GM06990 (cell line): ENCODE measurements around the gene IQSEC3.
"Not testable (repeated sequence)": the region's sequence is repeated elsewhere in the genome, so short reads cannot be mapped to it uniquely, and the experiment has no call there.

ENCODE experiments used
- DNase-seq: peaks from one replicate; pipeline ENCODE4 v3.0.0-alpha.2; 2011; ENCODE audit not compliant: insufficient read length; ENCODE audit errors: extremely low read depth
- H3K27me3 ChIP-seq: replicated peaks from 2 replicates; pipeline ENCODE4 v1.6.0; 2011; ENCODE audit warnings: low read length; ENCODE audit not compliant: control insufficient read depth, insufficient read depth
- H3K36me3 ChIP-seq: 2 replicates; pipeline ENCODE4 v1.5.1; 2011; ENCODE audit warnings: low read length; ENCODE audit not compliant: control insufficient read depth, insufficient read depth
- H3K4me3 ChIP-seq: replicated peaks from 2 replicates; pipeline ENCODE4 v1.5.1; 2011; ENCODE audit warnings: low read depth, mild to moderate bottlenecking, control low read depth, low read length
- TF ChIP-seq, protein P1 (sequence below): IDR thresholded peaks from 2 replicates; pipeline ENCODE4 v1.5.1; 2011; ENCODE audit warnings: low read length, control low read depth, mild to moderate bottlenecking, inconsistent platforms; ENCODE audit not compliant: insufficient read depth, poor library complexity, severe bottlenecking

Gene IQSEC3

DNA sequence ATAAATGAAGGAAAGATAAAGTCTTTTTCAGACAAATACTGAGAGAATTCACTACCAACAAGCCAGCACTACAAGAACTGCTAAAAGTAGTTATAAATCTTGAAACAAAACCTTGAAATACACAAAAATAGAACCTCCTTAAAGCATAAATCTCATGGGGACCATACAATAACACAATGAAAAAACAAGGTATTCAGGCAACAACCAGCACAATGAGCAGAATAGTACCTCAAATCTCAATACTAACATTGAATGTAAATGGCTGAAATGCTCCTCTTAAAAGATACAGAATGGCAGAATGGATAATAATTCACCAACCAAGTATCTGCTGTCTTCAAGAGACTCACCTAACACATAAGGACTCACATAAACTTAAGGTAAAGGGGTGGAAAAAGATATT is 7.7 kb upstream of the IQSEC3 start:
- TF ChIP-seq, protein P1, sequence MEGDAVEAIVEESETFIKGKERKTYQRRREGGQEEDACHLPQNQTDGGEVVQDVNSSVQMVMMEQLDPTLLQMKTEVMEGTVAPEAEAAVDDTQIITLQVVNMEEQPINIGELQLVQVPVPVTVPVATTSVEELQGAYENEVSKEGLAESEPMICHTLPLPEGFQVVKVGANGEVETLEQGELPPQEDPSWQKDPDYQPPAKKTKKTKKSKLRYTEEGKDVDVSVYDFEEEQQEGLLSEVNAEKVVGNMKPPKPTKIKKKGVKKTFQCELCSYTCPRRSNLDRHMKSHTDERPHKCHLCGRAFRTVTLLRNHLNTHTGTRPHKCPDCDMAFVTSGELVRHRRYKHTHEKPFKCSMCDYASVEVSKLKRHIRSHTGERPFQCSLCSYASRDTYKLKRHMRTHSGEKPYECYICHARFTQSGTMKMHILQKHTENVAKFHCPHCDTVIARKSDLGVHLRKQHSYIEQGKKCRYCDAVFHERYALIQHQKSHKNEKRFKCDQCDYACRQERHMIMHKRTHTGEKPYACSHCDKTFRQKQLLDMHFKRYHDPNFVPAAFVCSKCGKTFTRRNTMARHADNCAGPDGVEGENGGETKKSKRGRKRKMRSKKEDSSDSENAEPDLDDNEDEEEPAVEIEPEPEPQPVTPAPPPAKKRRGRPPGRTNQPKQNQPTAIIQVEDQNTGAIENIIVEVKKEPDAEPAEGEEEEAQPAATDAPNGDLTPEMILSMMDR, result no peak
- H3K4me3 ChIP-seq, result no peak overlapping the region
- no peak for DNase-seq
- no peaks in the 10 kb centered on the region; the same call in 1 of the 2 replicates for H3K27me3 ChIP-seq
- H3K36me3 ChIP-seq, result no peaks in the 10 kb centered on the region

DNA sequence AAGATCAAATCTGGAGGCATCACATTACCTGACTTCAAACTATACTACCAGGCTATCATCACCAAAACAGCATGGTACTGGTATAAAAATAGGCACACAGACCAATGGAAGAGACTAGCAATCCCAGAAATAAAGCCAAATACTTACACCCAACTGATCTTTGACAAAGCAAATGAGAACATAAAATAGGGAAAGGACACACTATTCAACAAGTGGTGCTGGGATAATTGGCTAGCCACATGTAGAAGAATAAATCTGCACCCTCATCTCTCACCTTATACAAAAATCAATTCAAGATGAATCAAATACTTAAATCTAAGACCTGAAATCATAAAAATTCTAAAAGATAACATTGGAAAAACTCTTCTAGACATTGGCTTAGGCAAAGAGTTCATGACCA is 4.7 kb upstream of the IQSEC3 start:
- not testable (repeated sequence) for DNase-seq, H3K36me3 ChIP-seq, H3K4me3 ChIP-seq, H3K27me3 ChIP-seq

DNA sequence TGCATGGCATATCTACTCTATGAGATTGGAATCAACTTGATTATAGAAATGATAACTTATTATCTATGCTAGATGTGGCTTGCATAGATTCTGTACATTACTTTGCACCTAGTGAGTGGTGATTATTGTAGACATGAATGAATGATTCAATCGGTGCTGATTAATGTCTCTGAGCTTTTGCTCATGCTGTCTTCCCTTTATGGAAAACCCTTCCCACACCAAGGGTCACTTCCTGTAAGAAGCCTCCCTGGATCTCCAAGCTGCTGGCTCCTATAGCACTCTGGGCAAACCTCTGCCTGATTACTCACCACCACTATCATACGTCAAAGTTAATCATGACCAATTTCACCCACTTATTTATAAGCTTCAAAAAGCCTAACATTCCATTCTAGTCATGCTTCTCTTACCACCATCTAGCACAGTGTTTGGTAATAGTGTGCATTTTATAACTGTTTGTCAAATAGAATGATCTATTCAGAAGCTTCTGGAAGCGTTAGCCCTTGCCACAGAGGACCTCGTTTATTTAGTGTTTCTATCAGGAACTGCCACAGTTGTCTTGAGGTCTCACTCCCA is 990 bp upstream of the IQSEC3 start:
- not testable (repeated sequence) for H3K4me3 ChIP-seq, H3K36me3 ChIP-seq, DNase-seq

DNA sequence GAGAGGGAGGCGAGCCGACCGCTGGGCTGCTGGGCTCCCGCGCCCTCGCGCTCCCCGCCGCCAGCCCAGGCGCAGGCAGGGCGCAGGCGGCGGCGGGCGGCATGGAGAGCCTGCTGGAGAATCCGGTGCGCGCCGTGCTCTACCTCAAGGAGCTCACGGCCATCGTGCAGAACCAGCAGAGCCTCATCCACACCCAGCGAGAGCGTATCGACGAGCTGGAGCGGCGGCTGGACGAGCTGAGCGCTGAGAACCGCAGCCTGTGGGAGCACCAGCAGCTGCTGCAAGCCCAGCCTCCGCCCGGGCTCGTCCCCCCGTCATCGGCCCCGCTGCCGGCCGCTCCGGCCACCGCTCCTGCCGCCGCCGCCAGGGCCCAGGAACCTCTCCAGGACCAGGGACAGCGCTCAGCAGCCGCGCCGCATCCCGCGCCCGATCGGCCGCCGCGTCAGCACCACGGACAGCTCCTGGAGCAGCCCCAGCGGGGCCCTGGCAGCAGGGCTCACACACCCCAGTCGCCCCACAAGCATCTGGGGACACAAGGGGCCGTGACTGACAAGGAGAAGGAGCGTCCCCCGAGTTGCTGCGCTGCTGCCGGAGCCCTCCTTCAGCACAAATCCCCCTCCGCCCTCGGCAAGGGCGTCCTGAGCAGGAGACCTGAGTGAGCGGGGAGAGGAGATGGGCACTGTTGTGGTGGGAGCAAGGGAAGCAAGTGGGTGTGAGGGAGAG is 376 bp downstream of the IQSEC3 start:
- not testable (repeated sequence) for H3K36me3 ChIP-seq, H3K27me3 ChIP-seq, H3K4me3 ChIP-seq, DNase-seq

More for the DNA sequence above, 990 bp upstream of the IQSEC3 start:
- H3K27me3 ChIP-seq, result not testable (repeated sequence)

DNA sequence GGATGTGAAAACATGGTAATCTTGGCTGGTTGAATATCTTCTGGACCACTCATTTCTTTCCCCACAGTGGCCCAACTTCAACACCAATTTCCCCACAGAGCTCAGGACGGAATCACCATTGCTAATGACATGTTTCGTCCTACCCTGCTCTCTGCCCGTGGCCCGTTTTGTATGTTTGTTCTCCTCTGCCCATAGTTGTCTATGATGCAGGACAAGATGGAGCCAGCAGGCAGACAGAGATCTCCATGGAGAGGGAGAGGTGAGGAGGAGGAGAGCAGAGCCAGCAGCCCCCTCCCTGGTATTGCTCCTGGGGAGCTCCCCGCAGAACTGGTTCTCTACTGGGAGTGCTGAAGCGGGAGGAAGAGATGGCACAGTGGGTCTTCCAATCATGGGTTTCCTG is 3.1 kb downstream of the IQSEC3 start:
- not testable (repeated sequence) for H3K36me3 ChIP-seq, H3K27me3 ChIP-seq, DNase-seq, H3K4me3 ChIP-seq

DNA sequence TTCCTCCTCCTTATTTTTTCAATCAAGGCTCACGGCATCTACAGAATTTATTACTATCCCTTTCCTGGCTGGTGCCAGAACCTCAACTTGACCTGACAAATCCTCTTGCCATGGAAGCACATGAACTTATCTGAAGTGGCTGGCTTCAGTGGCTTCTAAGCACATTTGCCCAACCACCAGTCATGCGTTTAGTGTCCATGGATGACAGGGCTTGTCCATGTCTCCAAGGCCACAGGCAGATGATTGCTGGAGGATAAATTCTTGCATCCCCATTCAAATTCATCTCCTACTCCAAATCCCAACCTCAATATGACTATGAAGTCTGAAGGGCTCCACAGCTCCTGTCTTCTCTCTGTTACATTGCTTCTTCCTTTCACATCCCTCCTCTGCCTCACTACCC is 4.0 kb downstream of the IQSEC3 start:
- not testable (repeated sequence) for DNase-seq, H3K4me3 ChIP-seq, H3K27me3 ChIP-seq, H3K36me3 ChIP-seq

DNA sequence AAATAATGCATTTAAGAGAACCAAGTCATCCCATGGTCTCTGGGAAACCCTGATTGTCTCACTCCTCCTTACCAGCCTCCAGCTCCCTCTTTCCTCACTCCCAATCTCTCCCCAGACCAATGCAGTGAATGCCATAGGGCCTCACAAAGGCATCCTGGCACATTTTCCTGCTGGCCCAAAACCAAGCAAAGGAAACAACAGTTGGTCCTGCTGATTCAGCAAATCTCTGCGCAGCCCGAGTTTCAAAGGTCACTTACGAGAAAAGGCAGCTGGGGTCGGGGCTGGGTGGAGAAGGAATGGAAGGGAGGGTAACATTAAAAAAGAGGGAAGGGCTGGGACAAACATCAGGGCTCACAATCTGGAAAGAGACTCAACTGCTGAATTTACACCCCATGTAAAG is 5.5 kb downstream of the IQSEC3 start:
- not testable (repeated sequence) for DNase-seq

DNA sequence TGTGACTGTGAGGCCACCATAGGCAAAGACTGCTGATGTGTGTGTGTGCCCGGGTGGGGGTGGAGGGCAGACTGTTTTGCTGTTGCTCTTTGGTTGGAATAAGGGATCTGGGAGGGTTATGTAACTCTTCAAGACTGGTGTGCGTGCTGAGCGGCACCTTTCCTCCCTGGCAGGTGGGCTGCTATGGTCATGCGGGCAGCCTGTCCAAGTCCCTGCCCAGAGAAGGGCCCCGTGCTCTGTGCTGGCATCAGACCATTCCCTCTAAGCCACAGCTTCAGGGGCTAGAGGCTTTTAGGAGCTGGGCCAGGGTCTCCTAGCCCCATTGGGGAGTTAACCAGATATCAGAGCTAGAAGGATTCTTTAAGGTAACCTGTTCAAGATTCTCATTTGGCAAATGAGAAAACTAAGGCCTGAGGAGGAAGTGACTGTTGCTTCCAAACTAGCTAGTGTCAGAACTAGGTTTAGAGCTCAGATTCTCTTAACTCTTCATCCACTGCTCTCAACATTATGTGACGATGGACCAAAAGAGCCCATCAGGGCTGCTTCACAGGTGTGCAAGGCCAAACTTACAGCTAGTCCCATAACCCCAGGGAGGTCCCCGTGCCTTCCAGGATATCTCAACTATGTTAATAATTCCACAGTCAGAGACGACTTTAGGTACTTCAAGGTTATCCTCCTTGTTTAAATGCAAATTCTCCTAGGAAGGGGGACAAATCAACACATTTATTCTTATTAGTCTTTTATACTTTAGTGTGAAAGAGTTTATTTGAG is 8.0 kb downstream of the IQSEC3 start:
- not testable (repeated sequence) for H3K4me3 ChIP-seq, H3K36me3 ChIP-seq, H3K27me3 ChIP-seq, DNase-seq

More for the DNA sequence above, 5.5 kb downstream of the IQSEC3 start:
- not testable (repeated sequence) for H3K27me3 ChIP-seq, H3K4me3 ChIP-seq, H3K36me3 ChIP-seq

DNA sequence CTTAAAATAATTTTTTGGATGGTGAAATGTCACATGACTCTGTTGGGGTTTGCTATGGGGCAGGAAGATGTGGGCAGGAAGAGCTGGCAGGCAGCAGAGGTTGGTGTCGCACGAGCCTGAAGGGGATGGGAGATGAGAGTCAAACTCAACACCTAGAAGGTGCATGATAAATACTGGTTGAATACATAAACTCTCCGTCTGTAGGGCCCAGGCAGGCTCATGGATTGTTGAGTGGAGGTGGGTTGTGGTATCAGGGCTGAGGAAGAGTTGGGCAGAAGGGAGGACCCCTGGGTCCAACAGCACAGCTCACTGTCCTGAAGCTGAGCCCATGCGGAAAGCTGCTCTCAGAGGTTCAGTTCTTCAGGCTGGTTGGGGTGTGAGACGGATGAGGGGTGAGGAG is 9.0 kb downstream of the IQSEC3 start:
- not testable (repeated sequence) for H3K4me3 ChIP-seq, DNase-seq, H3K36me3 ChIP-seq, H3K27me3 ChIP-seq

DNA sequence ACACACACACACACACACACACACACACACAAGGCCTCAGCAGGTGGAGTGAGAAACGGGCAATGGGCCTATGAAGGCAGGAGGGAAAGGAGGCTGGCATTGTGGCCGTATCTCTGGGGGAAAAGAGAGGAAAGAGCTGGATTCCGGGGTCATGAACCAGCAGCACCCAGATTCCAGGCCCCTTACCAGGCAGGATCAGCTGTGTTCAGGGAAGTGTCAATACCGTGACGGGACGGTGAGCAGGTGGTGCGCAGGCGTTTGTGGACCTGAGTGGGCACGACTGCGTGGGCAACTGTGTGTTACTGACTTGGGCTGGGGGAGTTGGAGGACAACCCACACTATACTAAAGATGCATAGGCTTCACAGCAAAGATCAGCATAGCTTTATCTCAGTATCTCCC is 9.5 kb downstream of the IQSEC3 start:
- DNase-seq, result not testable (repeated sequence)

DNA sequence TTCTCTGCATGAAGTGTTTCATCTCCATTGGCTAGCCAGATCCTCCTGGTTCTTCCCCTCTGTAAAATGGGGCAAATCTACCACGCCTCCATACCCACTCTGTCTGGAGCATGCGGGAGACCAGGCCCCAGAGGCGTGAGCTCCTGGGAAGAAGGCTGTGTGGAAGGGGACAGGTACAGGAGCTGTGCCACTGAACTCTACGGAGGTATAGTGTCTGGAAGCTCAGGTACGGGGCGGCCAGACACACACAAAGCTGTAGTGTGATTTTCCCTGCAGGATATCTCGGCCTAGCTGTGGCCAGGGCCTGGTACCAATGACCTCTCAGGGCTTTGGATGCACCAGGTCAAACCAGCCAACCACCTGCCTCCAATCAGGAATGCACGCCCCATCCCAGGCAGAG is 10.0 kb downstream of the IQSEC3 start:
- H3K4me3 ChIP-seq, DNase-seq, H3K27me3 ChIP-seq, H3K36me3 ChIP-seq: not testable (repeated sequence)

More for the DNA sequence above, 9.5 kb downstream of the IQSEC3 start:
- H3K27me3 ChIP-seq, H3K36me3 ChIP-seq, H3K4me3 ChIP-seq: not testable (repeated sequence)

DNA sequence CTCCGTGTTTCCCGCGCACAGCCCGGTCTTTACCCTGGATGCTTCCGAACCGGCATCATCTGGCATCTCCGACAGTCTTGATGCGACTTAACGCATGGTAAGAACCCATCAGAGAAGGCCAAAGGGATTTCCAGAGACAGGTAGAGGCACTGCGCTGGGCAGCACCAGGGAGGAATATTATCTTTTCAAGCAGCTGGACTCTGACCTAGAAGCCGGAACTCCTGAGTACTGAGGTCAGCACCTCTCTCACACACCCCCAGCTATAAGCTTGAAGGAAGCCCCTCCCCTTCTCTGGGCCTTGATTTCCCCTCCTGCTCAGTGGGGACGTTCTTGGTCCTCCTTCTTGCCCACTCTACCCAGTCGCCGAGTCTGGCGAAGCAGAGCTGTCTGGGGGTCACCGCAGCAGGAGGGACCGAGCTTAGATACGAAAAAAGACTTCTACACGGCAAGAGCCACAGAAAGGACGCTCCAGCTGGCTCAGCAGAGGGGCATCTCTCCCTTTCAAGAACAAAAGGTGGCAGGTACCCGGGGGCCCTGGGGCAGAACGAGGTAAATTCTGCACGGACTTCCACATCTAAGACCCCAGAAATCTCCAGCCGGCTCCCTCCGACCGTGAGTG is 10.6 kb downstream of the IQSEC3 start:
- not testable (repeated sequence) for H3K36me3 ChIP-seq, DNase-seq, H3K4me3 ChIP-seq, H3K27me3 ChIP-seq
